Activated CD4-positive, alpha-beta T cell treated with anti-CD3 and anti-CD28 coated beads for 48 hours (primary cell): ENCODE measurements around the gene MYBBP1A.

Experiments
- DNase-seq: peaks from one replicate; pipeline ENCODE4 v3.0.0-alpha.2; 2020

Gene MYBBP1A

GRCh38 chr17:4534928-4535666 lies 20.1 kb downstream of the MYBBP1A start:
- DNase-seq: no peak

DNA sequence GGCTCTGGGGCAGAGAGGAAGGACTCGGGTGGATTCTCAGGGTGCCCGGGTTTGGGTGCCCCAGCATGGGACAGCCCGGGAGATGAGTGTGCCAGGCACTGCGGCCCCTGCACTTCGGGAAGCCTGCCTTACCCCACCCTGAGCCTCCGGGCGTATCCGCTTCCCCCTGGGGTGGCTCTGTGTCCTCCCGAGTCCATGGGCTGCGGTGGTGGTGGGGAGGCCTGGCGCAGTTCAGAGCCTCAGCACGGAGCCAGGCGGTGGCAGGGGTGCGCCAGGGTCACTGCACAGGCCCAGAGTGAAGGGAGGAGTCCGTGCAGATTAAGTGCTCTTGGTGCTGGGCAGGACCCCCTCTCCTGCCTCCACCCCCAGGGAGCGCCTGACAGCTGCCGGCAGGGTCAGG lies 20.7 kb downstream of the MYBBP1A start:
- DNase-seq: no peak

DNA sequence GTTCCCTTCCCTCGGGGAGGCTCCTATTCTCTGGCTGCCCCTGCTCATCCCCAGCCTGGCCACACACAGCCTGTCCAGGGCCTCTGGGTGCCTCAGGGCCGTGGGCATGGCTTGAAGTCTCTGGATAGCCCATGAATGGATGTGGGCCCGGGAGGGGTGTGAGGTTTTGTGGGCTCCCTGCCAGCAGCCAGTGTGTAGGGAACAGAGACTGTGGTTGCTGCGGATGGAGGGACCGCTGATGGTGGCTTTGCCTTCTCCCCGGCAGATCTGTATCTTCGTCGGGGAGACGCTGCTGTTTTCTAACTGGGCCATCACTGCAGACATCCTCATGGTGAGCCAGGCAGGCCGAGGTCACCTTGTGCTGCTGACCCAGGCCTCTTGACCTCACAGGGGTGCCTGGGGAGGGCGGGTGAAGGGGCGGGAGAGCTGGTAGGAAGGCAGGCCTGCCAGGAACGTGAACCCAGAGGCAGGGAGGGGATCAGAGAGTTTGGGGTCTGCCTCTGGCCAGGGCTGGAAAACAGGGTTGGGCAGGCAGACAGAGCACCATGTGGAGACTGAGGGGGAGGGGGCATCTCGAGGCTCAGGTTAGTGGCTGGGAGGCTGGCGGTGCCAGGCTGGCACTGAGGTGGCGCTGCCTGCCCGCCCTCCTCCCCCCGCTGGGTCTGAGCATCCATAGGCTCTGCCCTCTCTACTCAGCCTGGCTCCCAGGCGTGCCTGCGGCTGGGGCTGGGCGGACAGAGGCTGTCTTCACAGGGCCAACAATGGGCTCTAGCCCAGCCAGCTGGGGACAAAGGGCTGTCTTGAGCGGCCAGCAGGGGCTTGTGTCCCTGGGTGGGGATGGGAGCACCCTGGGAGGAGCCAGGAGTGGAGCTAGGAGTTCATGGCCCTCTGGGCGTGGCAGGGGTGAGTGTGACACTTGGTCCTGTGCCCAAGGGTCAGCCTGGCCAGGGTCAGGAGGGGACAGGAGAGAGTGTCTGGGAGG lies 21.4 kb downstream of the MYBBP1A start:
- DNase-seq: peak; percentile 42

GRCh38 chr17:4532860-4533522 lies 22.2 kb downstream of the MYBBP1A start:
- DNase-seq: no peak

DNA sequence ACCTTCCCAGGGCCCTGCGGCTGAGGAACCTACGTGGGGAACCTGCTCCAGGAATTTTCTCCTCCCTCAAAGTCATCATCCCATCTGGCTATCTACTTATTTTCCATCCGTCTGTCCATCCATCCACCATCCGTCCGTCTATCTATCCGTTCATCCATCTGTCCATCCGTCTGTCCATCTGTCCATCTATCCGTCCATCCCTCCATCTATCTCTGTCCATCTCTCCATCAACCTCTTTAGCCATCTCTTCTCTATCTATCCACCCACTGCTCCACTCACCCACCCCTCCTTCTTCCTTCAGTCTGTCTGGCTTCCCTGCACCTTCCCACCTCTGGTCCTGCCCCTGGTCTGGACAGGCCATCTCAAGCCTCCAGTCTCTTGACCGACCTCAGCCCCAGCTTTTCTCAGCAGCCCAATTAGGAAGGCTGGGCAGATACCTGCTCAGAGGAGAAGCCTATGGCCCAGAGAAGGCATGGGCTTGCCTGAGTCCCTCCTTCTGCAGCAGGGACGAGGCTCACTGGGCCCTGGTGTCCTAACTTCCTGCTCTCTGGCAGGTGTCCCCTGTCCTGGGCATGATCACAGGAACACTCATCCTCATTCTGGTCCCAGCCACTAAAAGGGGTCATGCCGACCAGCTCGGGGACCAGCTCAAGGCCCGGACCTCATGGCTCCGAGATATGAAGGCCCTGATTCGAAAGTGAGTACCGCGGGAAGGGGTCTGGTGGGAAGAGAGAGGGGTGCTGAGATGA lies 23.0 kb downstream of the MYBBP1A start:
- DNase-seq: no peak

GRCh38 chr17:4530799-4531730 lies 24.1 kb downstream of the MYBBP1A start:
- DNase-seq: no peak

GRCh38 chr17:4529533-4530152 lies 25.5 kb downstream of the MYBBP1A start:
- DNase-seq: no peak

- DNase-seq: no peak
Observed at GRCh38 chr17:4527566-4528125, 27.5 kb downstream of the MYBBP1A start.

DNA sequence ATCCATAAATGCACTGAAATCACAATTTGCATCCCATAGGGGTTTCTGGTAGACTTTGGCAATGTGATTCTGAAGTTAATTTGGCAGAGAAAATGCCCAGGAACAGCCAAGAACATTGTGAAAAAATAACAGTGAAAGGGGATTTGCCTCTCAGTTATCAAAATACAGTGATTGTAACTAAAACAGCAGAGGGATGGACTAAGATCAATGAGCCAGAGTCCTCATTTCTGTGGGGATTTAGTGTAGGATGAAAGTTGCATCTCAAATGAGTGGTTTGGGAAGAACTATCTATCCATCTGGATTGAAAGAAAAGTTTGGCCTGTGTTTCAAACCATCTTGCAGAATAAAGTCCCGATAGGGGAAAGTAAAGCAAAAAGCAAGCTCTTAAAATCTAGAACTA lies 28.1 kb downstream of the MYBBP1A start:
- no peak for DNase-seq

- no peak for DNase-seq
Observed at GRCh38 chr17:4525691-4526397, 29.3 kb downstream of the MYBBP1A start.

DNA sequence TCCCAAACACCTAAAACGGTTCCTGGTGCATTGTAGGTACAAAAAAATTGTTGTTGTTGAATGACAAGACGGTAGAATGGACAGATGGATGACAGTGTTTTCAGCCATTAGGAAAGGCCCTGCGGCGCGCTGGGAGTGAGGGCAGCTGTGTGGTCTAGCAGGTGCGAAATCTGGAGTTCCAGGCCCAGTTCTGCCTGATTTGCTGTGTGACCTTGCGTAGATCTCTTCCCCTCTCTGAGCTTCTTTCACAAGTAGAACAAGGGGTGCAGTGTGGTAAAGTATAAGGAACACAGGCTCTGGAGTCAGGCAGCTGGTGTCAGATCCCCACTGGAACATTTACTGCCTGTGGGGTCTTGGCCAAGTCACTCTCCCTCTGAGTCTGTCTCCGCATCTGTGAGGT lies 31.2 kb downstream of the MYBBP1A start:
- DNase-seq: no peak

- DNase-seq: no peak
Observed at GRCh38 chr17:4522661-4523060, 32.5 kb downstream of the MYBBP1A start.

DNA sequence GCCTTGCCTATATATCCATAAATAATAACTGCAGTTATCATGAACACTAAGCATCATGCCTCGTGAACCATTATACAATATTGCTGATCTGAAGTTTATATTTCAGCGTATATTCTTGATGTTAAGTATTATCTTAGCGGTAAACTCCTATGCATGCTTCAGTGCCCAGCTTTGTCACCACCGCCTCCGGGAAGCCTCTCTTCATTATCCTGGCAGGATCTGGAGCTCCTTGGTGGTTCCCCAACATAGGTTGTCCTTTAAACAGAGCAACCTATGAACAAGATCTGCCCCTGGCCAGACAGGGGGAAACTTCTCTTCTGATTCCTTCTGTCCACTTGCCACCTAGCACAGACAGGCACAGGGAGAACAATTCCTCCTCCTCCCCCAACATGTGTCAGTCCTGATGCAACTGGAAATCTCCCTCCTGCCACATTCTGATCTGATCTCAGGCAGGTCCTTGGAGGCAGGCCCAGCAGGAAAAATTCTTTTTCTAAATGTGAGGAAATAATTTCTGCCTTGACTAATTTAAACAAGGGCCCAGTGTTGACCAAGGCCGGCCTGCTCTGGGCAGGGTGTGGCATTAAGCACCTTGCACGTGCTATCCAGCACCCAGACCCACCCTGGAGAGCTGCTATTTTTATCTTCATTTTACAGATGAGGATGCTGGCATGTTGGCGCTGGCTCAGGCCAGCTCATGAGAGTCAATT lies 34.1 kb downstream of the MYBBP1A start:
- no peak for DNase-seq

- DNase-seq: no peak
Observed at GRCh38 chr17:4520060-4520893, 34.9 kb downstream of the MYBBP1A start.

- no peak for DNase-seq
Observed at GRCh38 chr17:4519361-4519788, 35.8 kb downstream of the MYBBP1A start.

GRCh38 chr17:4518901-4519300 lies 36.3 kb downstream of the MYBBP1A start:
- DNase-seq: no peak

DNA sequence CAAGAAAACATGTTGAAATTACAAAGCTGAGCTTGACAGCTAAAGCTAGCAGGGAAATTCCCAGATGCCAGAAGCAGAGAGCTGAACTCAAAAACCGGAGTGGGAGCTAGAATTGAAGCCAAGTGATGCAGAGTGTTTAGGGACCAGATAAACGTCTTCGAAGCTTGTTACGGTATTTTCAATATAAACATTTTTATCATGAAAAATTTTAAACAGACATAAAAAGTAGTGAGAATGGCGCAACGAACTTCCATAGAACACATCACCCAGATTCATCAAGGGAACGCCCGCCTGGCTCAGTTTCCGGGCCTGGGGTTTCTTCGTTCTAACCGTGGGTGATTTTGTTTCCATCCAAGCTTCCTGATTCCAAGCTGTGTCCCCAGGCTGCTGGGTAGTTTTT lies 38.4 kb downstream of the MYBBP1A start:
- DNase-seq: no peak

GRCh38 chr17:4515501-4515900 lies 39.7 kb downstream of the MYBBP1A start:
- no peak for DNase-seq
